Measurements from ENCODE around the gene DCP1B. TPM values are rescaled to one million over a fixed set of nuclear protein-coding genes. Genes with fewer than 3 reads are reported as not detected.

The DCP1B gene
- total RNA-seq, 1 donor: 13.0 TPM

DNA sequence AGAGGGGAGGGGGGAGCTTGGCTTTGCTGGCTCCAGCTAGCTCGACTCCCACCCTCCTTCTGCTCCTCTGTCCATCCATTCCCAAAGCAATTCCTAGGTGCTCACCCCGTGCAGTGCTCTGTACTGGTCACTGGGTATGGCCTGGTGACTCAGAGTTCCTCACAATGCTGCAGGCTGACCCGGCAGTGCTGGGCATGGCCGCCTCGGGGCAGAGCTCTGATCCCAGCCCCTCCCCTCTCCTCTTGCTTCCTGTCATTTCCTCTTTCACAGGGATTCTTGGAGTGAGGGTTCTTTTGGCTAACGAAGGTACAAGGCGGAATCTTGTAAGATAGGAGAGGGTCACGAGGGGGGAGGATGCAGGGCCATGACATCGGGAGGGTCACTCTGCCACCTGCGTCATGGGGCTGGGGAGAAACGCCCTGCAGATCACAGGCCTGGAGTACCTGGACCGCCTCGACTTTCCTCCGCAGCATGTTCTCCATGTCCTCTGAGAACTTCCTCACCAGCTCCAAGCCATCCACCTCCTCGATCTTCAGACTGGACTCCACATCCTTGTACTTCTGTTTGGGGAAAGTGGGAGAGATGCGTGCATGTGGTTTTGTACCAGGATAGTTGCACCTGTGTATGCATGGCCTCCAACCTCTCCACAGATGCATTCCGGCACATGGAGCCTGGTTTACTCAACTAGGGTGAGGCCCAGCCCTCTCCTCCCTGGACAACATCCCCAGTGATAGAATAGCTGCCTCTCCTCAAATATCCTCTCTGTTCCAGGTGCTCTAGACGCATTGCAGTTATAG lies 91.5 kb downstream of the DCP1B start:
- Histone ChIP-seq H3K36me3 (ENCODE audit: insufficient read depth, low read length) (no peaks in the 10 kb centered on the region), H3K27ac (ENCODE audit: low read depth, low read length) (no peak overlapping the region), H3K4me2 (ENCODE audit: insufficient read depth, low read length) (no peak overlapping the region), H3K4me1 (ENCODE audit: insufficient read depth, low read length) (no peaks in the 10 kb centered on the region), H3K9me3 (ENCODE audit: low read depth, low read length) (no peaks in the 10 kb centered on the region), H2AFZ (ENCODE audit: low read length) (no peak overlapping the region), H3K79me2 (ENCODE audit: insufficient read depth, low read length) (no peaks in the 10 kb centered on the region), H3K27me3 (ENCODE audit: insufficient read depth, low read length) (peaks cover 8% of the 10 kb centered on the region), H3K4me3 (ENCODE audit: insufficient read depth, low read length) (no peak overlapping the region), H4K20me1 (ENCODE audit: insufficient read depth, low read length) (no peaks in the 10 kb centered on the region)
- TF ChIP-seq, protein P1, sequence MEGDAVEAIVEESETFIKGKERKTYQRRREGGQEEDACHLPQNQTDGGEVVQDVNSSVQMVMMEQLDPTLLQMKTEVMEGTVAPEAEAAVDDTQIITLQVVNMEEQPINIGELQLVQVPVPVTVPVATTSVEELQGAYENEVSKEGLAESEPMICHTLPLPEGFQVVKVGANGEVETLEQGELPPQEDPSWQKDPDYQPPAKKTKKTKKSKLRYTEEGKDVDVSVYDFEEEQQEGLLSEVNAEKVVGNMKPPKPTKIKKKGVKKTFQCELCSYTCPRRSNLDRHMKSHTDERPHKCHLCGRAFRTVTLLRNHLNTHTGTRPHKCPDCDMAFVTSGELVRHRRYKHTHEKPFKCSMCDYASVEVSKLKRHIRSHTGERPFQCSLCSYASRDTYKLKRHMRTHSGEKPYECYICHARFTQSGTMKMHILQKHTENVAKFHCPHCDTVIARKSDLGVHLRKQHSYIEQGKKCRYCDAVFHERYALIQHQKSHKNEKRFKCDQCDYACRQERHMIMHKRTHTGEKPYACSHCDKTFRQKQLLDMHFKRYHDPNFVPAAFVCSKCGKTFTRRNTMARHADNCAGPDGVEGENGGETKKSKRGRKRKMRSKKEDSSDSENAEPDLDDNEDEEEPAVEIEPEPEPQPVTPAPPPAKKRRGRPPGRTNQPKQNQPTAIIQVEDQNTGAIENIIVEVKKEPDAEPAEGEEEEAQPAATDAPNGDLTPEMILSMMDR (IDR thresholded peaks at IDR 0.05; ENCODE audit: extremely low read depth, low read depth, low read length): no peak
- DNase-seq (ENCODE audit: insufficient read length, low spot score, missing footprints): peak; percentile 96

DNA sequence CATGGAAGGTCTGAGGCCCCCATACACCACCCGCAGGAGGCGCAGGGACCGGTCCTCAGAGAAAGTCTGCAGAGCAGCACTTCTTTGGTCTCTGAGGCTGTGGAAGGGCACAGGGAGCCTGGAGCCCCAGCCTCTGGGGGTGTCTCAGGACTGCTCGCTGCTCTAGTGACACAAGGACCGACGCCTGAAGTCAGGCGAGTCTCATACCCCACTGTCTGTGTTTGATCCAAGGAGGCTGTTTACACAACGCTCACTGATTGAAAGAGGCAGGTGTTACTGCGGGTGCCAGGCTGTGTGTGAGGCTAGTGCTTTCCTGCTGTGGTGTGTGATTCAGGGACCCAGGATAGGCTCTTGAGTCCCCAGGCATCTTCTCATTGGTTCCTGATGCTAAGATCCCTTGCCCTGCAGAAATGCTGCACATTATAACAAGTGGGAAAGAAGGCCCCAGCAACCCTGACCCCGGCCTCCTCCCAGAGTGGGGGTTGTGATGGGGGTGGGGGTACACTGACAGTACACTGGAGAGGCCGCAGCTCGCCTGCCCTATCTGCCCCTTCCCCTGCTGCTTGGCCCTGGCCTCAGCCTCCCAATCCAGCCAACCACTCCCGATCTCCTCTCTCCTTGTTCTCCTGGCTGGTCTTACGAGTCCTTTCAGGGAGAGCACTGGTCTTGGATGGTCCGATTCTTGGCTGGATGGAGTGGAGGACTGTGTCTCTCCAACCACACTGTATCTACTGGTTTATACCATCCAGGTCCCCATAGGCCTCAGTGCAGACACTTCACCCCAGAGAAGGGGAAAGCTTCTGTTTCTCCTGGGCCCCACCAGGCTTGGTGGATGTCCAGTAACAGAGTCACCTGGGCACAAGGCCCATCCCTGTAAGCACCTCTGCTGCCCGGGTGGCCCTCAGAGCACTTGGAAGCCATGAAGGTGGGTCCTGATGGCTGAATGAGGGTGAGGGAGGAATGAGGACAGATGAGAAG lies 92.4 kb downstream of the DCP1B start:
- Histone ChIP-seq H3K4me1 (ENCODE audit: insufficient read depth, low read length) (no peaks in the 10 kb centered on the region), H3K36me3 (ENCODE audit: insufficient read depth, low read length) (no peaks in the 10 kb centered on the region), H3K79me2 (ENCODE audit: insufficient read depth, low read length) (no peaks in the 10 kb centered on the region), H3K4me3 (ENCODE audit: insufficient read depth, low read length) (no peak overlapping the region), H3K27me3 (ENCODE audit: insufficient read depth, low read length) (peaks cover 5% of the 10 kb centered on the region), H4K20me1 (ENCODE audit: insufficient read depth, low read length) (no peaks in the 10 kb centered on the region), H3K9me3 (ENCODE audit: low read depth, low read length) (no peaks in the 10 kb centered on the region), H3K27ac (ENCODE audit: low read depth, low read length) (no peak overlapping the region), H2AFZ (ENCODE audit: low read length) (no peak overlapping the region), H3K4me2 (ENCODE audit: insufficient read depth, low read length) (no peak overlapping the region)
- TF ChIP-seq, protein P1 (IDR thresholded peaks at IDR 0.05; ENCODE audit: extremely low read depth, low read depth, low read length): no peak
- peak; percentile 56 for DNase-seq (ENCODE audit: insufficient read length, low spot score, missing footprints)

DNA sequence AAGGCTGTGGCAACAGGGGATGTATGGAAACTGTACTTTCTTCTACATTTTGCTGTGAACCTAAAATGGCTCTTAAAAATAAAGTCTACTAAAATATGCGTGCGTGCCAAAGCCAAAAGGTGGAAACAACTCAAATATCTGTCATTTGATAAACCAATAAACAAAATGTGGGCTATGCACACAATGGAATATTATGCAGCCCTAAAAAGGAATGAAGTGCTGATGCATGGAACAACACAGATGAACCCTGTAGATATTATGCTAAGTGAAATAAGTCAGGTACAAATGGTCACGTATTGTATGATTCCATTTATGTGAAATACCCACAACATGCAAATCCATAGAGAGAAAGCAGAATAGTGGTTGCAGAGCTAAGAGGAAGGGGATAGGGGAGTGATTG lies 93.8 kb downstream of the DCP1B start:
- no peaks in the 10 kb centered on the region for H4K20me1 ChIP-seq (ENCODE audit: insufficient read depth, low read length)
- peak; percentile 6 for DNase-seq (ENCODE audit: insufficient read length, low spot score, missing footprints)
- H3K9me3 ChIP-seq (ENCODE audit: low read depth, low read length): no peaks in the 10 kb centered on the region
- peaks cover 5% of the 10 kb centered on the region for H3K27me3 ChIP-seq (ENCODE audit: insufficient read depth, low read length)
- TF ChIP-seq, protein P1 (IDR thresholded peaks at IDR 0.05; ENCODE audit: extremely low read depth, low read depth, low read length): no peak
- no peaks in the 10 kb centered on the region for H3K36me3 ChIP-seq (ENCODE audit: insufficient read depth, low read length)
- no peak overlapping the region for H3K4me2 ChIP-seq (ENCODE audit: insufficient read depth, low read length)
- H2AFZ ChIP-seq (ENCODE audit: low read length): no peak overlapping the region
- no peak overlapping the region for H3K27ac ChIP-seq (ENCODE audit: low read depth, low read length)
- H3K79me2 ChIP-seq (ENCODE audit: insufficient read depth, low read length): no peaks in the 10 kb centered on the region
- H3K4me3 ChIP-seq (ENCODE audit: insufficient read depth, low read length): no peak overlapping the region
- H3K4me1 ChIP-seq (ENCODE audit: insufficient read depth, low read length): no peaks in the 10 kb centered on the region

DNA sequence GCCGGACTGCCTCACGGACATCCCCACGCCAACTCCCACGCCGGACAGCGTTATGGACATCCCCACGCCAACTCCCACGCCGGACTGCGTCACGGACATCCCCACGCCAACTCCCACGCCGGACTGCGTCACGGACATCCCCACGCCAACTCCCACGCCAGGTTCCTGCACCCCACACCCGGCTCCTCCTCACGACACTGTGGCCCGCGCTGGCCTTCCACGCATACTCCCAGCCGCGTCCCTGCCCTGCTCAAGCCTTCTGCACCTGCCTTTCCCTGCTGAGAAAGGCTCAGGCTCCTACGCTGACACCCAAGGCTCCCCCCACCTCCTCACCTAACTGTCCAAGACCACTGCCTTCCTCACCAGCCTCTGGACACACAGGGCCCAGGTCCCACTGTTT lies 95.5 kb downstream of the DCP1B start:
- Histone ChIP-seq H3K79me2 (ENCODE audit: insufficient read depth, low read length) (no peaks in the 10 kb centered on the region), H3K4me3 (ENCODE audit: insufficient read depth, low read length) (no peak overlapping the region), H3K9me3 (ENCODE audit: low read depth, low read length) (no peaks in the 10 kb centered on the region), H4K20me1 (ENCODE audit: insufficient read depth, low read length) (no peaks in the 10 kb centered on the region), H2AFZ (ENCODE audit: low read length) (no peak overlapping the region), H3K36me3 (ENCODE audit: insufficient read depth, low read length) (no peaks in the 10 kb centered on the region), H3K4me2 (ENCODE audit: insufficient read depth, low read length) (no peak overlapping the region), H3K27me3 (ENCODE audit: insufficient read depth, low read length) (peaks cover 5% of the 10 kb centered on the region), H3K4me1 (ENCODE audit: insufficient read depth, low read length) (no peaks in the 10 kb centered on the region), H3K27ac (ENCODE audit: low read depth, low read length) (no peak overlapping the region)
- peak; percentile 50 for DNase-seq (ENCODE audit: insufficient read length, low spot score, missing footprints)
- TF ChIP-seq, protein P1 (IDR thresholded peaks at IDR 0.05; ENCODE audit: extremely low read depth, low read depth, low read length): no peak

All from osteoblast (primary cell).